ENCODE results near the gene DNAJB6. TPM values are rescaled to one million over a fixed set of nuclear protein-coding genes. Genes with fewer than 3 reads are reported as not detected.

The DNAJB6 gene
- total RNA-seq, 2 experiments from 2014 or later, result 56.4 to 65.9 TPM

DNA sequence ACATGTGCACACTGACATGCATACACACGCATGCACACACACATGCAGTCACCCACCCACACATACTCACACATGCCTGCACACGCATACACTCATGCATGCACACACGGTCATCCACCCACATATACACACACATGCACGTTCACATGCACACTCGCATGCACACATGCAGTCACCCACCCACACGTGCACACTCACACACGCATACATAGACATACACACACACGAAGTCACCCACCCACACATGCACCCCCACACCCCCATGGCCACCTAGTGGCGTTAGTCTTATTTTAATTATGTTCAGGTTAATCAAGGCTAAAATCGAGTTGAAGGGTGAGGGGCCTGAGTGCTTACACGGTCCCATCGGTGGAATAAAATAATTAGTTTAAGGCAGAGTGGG, 96.8 kb downstream of the DNAJB6 start:
- H3K4me2 ChIP-seq (ENCODE audit: low read length), result no peak overlapping the region
- DNase-seq (ENCODE audit: low spot score), result no peak
- TF ChIP-seq EZH2phosphoT487 (IDR thresholded peaks at IDR 0.05; ENCODE audit: borderline replicate concordance, low read depth, low read length), result no peak
- no peak for TF ChIP-seq CTCF (conservative IDR thresholded peaks at IDR 0.05; ENCODE audit: low read length)
- no peak overlapping the region for H2AFZ ChIP-seq (ENCODE audit: low read length)
- no peaks in the 10 kb centered on the region for H3K4me1 ChIP-seq (ENCODE audit: insufficient read depth, low read length, poor library complexity, severe bottlenecking)
- no peaks in the 10 kb centered on the region for H3K9me3 ChIP-seq (ENCODE audit: low read length)
- no peaks in the 10 kb centered on the region for H4K20me1 ChIP-seq (ENCODE audit: insufficient read depth, low read length)
- H3K4me3 ChIP-seq (ENCODE audit: low read depth, low read length, poor library complexity, severe bottlenecking), result no peak overlapping the region
- H3K79me2 ChIP-seq (ENCODE audit: insufficient read depth, low read depth, low read length), result no peaks in the 10 kb centered on the region
- ChIA-PET CTCF (ENCODE audit: unreplicated experiment) (no interaction called here), POLR2A (no interaction called here)
- H3K9me2 ChIP-seq (ENCODE audit: insufficient read depth, low read length), result no peaks in the 10 kb centered on the region
- intact Hi-C loops (cut with micrococcal nuclease; ENCODE audit: unreplicated experiment), result loop anchor here (1.0 to 10.0 kb wide), 4 partner anchors 41 to 921 kb away; no protein-coding TSS in a partner anchor
- BruUV-seq (replicated peaks), result no TSS peak
- no peaks in the 10 kb centered on the region for H3K36me3 ChIP-seq (ENCODE audit: insufficient read depth, low read length)
- no peak overlapping the region for H3K27ac ChIP-seq (ENCODE audit: low read depth, low read length, poor library complexity, severe bottlenecking)

DNA sequence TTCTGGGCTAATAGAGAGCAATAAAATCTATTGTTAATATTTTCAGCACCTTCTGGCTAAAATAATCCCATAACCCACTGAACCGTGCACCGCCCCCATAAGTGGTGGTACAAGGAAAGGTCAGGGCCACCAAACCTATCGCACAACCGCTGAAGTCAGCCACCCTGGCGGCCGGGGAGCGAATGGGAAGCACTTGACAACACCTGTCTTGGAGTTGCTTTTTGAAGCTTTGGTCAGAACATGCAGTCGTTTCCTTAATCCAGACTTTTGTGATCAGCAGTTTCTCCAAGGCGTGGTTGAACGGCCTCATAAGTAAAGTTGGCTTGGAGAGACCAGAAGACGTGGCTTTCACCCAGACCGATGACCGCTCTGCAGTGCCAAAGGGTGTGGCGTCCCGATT, 97.4 kb downstream of the DNAJB6 start:
- no peak for TF ChIP-seq CTCF (conservative IDR thresholded peaks at IDR 0.05; ENCODE audit: low read length)
- no peak for TF ChIP-seq EZH2phosphoT487 (IDR thresholded peaks at IDR 0.05; ENCODE audit: borderline replicate concordance, low read depth, low read length)
- Histone ChIP-seq H3K79me2 (ENCODE audit: insufficient read depth, low read depth, low read length) (no peaks in the 10 kb centered on the region), H3K9me3 (ENCODE audit: low read length) (no peaks in the 10 kb centered on the region), H3K9me2 (ENCODE audit: insufficient read depth, low read length) (no peaks in the 10 kb centered on the region), H3K4me3 (ENCODE audit: low read depth, low read length, poor library complexity, severe bottlenecking) (no peak overlapping the region), H3K27ac (ENCODE audit: low read depth, low read length, poor library complexity, severe bottlenecking) (no peak overlapping the region), H3K36me3 (ENCODE audit: insufficient read depth, low read length) (no peaks in the 10 kb centered on the region), H4K20me1 (ENCODE audit: insufficient read depth, low read length) (no peaks in the 10 kb centered on the region), H3K4me2 (ENCODE audit: low read length) (no peak overlapping the region), H3K4me1 (ENCODE audit: insufficient read depth, low read length, poor library complexity, severe bottlenecking) (no peaks in the 10 kb centered on the region), H2AFZ (ENCODE audit: low read length) (no peak overlapping the region)
- no peak for DNase-seq (ENCODE audit: low spot score)
- intact Hi-C loops (cut with micrococcal nuclease; ENCODE audit: unreplicated experiment), result loop anchor here (10.0 kb wide), 1 partner anchor 251 kb away; no protein-coding TSS in a partner anchor
- ChIA-PET POLR2A (no interaction called here), CTCF (ENCODE audit: unreplicated experiment) (interaction anchor here (0.5 kb wide), 1 partner anchor 219 kb away, joined by 3 read pairs; no protein-coding TSS in a partner anchor)
- no TSS peak for BruUV-seq (replicated peaks)

DNA sequence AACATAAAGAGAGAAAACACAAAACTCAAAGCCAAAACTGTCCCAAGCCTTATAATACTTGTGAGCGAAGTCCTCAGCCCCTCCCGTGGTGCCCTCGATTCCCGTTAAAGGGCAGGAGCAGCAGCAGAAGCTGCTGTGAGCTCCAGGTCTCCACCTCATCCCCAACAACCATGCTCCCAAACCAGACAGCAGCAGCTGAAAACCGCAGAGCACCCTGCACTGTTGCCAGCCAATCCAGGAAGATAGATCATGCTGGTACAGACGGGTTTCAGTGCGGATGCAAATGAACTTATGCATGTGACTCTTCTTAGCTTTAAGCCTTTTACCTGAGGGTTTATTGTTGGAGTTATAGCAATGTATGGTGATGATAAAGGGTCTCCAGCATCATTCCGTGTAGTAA, 97.9 kb downstream of the DNAJB6 start:
- no peaks in the 10 kb centered on the region for H3K9me3 ChIP-seq (ENCODE audit: low read length)
- H3K79me2 ChIP-seq (ENCODE audit: insufficient read depth, low read depth, low read length), result no peaks in the 10 kb centered on the region
- H3K27ac ChIP-seq (ENCODE audit: low read depth, low read length, poor library complexity, severe bottlenecking), result no peak overlapping the region
- no peaks in the 10 kb centered on the region for H3K9me2 ChIP-seq (ENCODE audit: insufficient read depth, low read length)
- no peaks in the 10 kb centered on the region for H4K20me1 ChIP-seq (ENCODE audit: insufficient read depth, low read length)
- TF ChIP-seq EZH2phosphoT487 (IDR thresholded peaks at IDR 0.05; ENCODE audit: borderline replicate concordance, low read depth, low read length) (no peak), CTCF (conservative IDR thresholded peaks at IDR 0.05; ENCODE audit: low read length) (no peak)
- DNase-seq (ENCODE audit: low spot score), result no peak
- ChIA-PET POLR2A (no interaction called here), CTCF (ENCODE audit: unreplicated experiment) (interaction anchor here (0.5 kb wide), 1 partner anchor 219 kb away, joined by 3 read pairs; no protein-coding TSS in a partner anchor)
- BruUV-seq (replicated peaks), result no TSS peak
- no peak overlapping the region for H2AFZ ChIP-seq (ENCODE audit: low read length)
- H3K4me1 ChIP-seq (ENCODE audit: insufficient read depth, low read length, poor library complexity, severe bottlenecking), result no peaks in the 10 kb centered on the region
- no peak overlapping the region for H3K4me2 ChIP-seq (ENCODE audit: low read length)
- no peak overlapping the region for H3K4me3 ChIP-seq (ENCODE audit: low read depth, low read length, poor library complexity, severe bottlenecking)
- no peaks in the 10 kb centered on the region for H3K36me3 ChIP-seq (ENCODE audit: insufficient read depth, low read length)
- intact Hi-C loops (cut with micrococcal nuclease; ENCODE audit: unreplicated experiment), result loop anchor here (10.0 kb wide), 1 partner anchor 250 kb away; no protein-coding TSS in a partner anchor
